WTC11 (cell line): ENCODE measurements around the gene OXNAD1.

Experiments
- ATF3 ChIP-seq: sonication (generic); formaldehyde crosslinking; conservative IDR thresholded peaks from 2 replicates; pipeline ENCODE4 v1.8.1; 2022; ENCODE audit warnings: mild to moderate bottlenecking, missing genetic modification reagents
- ELF4 ChIP-seq: sonication (generic); formaldehyde crosslinking; IDR thresholded peaks from 2 replicates; pipeline ENCODE4 v1.8.1; 2022; ENCODE audit warnings: low read depth, mild to moderate bottlenecking, moderate library complexity, missing genetic modification reagents
- FOXP1 ChIP-seq: sonication (generic); formaldehyde crosslinking; IDR thresholded peaks from 2 replicates; pipeline ENCODE4 v1.8.0; 2022; ENCODE audit warnings: missing genetic modification reagents, mild to moderate bottlenecking, moderate library complexity, borderline replicate concordance
- KAT7 ChIP-seq: sonication (generic); formaldehyde crosslinking; IDR thresholded peaks from 2 replicates; pipeline ENCODE4 v1.8.1; 2023; ENCODE audit warnings: missing genetic modification reagents, mild to moderate bottlenecking, borderline replicate concordance
- TF ChIP-seq, protein P1 (sequence below): sonication (generic); formaldehyde crosslinking; IDR thresholded peaks from 2 replicates; pipeline ENCODE4 v1.8.1; 2023; ENCODE audit warnings: mild to moderate bottlenecking, missing genetic modification reagents
- TF ChIP-seq, protein P2 (sequence below): fragments of 200-600 bp; IDR thresholded peaks from 2 replicates; pipeline ENCODE4 v1.8.0; 2022; ENCODE audit warnings: antibody characterized with exemption
- TF ChIP-seq, protein P3 (sequence below): sonication (generic); formaldehyde crosslinking; IDR thresholded peaks from 2 replicates; pipeline ENCODE4 v1.8.1; 2023; ENCODE audit warnings: mild to moderate bottlenecking, moderate library complexity, missing genetic modification reagents

DNA sequence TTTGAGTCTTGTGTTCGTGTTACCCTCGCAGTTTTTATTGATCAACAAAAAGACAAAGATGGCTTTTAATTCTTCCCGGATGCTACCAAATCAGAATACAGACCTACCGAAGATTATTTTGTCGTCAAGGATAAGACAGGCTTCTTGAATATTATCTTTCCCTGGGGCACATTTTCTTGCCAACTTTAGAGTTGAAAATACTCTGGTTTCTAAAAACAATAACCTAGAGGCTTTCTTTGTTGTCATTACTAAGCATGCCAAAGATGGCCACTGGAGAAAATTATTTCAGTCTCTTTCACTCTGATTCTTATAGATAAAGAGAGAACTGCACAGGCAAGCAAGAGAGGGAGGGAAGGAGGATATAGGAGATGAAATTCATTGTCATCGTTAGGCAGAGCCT is 33.9 kb downstream of the OXNAD1 start:
- TF ChIP-seq, protein P1, sequence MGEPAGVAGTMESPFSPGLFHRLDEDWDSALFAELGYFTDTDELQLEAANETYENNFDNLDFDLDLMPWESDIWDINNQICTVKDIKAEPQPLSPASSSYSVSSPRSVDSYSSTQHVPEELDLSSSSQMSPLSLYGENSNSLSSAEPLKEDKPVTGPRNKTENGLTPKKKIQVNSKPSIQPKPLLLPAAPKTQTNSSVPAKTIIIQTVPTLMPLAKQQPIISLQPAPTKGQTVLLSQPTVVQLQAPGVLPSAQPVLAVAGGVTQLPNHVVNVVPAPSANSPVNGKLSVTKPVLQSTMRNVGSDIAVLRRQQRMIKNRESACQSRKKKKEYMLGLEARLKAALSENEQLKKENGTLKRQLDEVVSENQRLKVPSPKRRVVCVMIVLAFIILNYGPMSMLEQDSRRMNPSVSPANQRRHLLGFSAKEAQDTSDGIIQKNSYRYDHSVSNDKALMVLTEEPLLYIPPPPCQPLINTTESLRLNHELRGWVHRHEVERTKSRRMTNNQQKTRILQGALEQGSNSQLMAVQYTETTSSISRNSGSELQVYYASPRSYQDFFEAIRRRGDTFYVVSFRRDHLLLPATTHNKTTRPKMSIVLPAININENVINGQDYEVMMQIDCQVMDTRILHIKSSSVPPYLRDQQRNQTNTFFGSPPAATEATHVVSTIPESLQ (CRISPR knock-in tag): no peak
- TF ChIP-seq, protein P2, sequence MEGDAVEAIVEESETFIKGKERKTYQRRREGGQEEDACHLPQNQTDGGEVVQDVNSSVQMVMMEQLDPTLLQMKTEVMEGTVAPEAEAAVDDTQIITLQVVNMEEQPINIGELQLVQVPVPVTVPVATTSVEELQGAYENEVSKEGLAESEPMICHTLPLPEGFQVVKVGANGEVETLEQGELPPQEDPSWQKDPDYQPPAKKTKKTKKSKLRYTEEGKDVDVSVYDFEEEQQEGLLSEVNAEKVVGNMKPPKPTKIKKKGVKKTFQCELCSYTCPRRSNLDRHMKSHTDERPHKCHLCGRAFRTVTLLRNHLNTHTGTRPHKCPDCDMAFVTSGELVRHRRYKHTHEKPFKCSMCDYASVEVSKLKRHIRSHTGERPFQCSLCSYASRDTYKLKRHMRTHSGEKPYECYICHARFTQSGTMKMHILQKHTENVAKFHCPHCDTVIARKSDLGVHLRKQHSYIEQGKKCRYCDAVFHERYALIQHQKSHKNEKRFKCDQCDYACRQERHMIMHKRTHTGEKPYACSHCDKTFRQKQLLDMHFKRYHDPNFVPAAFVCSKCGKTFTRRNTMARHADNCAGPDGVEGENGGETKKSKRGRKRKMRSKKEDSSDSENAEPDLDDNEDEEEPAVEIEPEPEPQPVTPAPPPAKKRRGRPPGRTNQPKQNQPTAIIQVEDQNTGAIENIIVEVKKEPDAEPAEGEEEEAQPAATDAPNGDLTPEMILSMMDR: no peak
- no peak for TF ChIP-seq ELF4 (CRISPR knock-in tag)
- TF ChIP-seq KAT7 (CRISPR knock-in tag): no peak
- TF ChIP-seq, protein P3, sequence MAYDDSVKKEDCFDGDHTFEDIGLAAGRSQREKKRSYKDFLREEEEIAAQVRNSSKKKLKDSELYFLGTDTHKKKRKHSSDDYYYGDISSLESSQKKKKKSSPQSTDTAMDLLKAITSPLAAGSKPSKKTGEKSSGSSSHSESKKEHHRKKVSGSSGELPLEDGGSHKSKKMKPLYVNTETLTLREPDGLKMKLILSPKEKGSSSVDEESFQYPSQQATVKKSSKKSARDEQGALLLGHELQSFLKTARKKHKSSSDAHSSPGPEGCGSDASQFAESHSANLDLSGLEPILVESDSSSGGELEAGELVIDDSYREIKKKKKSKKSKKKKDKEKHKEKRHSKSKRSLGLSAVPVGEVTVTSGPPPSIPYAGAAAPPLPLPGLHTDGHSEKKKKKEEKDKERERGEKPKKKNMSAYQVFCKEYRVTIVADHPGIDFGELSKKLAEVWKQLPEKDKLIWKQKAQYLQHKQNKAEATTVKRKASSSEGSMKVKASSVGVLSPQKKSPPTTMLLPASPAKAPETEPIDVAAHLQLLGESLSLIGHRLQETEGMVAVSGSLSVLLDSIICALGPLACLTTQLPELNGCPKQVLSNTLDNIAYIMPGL (CRISPR knock-in tag): no peak
- no peak for TF ChIP-seq FOXP1
- TF ChIP-seq ATF3 (CRISPR knock-in tag): no peak
